Right atrium auricular region (tissue), 2 donors: Measurements from ENCODE around the gene TIMELESS. TPM values are rescaled to one million over a fixed set of nuclear protein-coding genes. Genes with fewer than 3 reads are reported as not detected.

Experiments used
- DNase-seq: peaks from one replicate; pipeline ENCODE4 v3.0.0-alpha.2; 2019; ENCODE audit warnings: low spot score
- H3K27ac ChIP-seq, 2 donors: fragments of 200-600 bp; sonication (generic); 1 replicate in 1 of 2; 2 replicates in 1 of 2; pipeline ENCODE4 v1.5.1; 2016 to 2019
- H3K27me3 ChIP-seq, 2 donors: fragments of 200-600 bp; sonication (generic); one replicate each; pipeline versions ENCODE4 v1.5.1 to v1.6.0; 2017 to 2019
- H3K36me3 ChIP-seq: fragments of 200-600 bp; sonication (generic); one replicate; pipeline ENCODE4 v1.5.1; 2016
- H3K4me1 ChIP-seq, 2 donors: fragments of 200-600 bp; sonication (generic); one replicate each; pipeline versions ENCODE4 v1.5.1 to v1.6.0; 2017 to 2019
- H3K4me3 ChIP-seq, 2 donors: fragments of 200-600 bp; sonication (generic); 1 replicate in 1 of 2; 2 replicates in 1 of 2; pipeline ENCODE4 v1.5.1; 2017 to 2019; ENCODE audit warnings: mild to moderate bottlenecking in 1 of 2, moderate library complexity in 1 of 2
- H3K9me3 ChIP-seq, 2 donors: fragments of 200-600 bp; sonication (generic); one replicate each; pipeline ENCODE4 v1.5.1; 2019
- total RNA-seq, 2 donors: library from RNA; depleted of rRNA; stranded (reverse); fragments of >200 nt; gene quantifications; one replicate each; pipeline ENCODE4 v1.1.0, GENCODE V29; 2016
- TF ChIP-seq, protein P1 (sequence below), 2 donors: fragments of 200-600 bp; sonication (generic); IDR thresholded peaks; one replicate each; pipeline ENCODE4 v1.5.1; 2019; ENCODE audit warnings: antibody characterized with exemption in 2 of 2

TIMELESS gene
- total RNA-seq, 2 donors from 2014 or later, result 2.1 to 3.0 TPM

DNA sequence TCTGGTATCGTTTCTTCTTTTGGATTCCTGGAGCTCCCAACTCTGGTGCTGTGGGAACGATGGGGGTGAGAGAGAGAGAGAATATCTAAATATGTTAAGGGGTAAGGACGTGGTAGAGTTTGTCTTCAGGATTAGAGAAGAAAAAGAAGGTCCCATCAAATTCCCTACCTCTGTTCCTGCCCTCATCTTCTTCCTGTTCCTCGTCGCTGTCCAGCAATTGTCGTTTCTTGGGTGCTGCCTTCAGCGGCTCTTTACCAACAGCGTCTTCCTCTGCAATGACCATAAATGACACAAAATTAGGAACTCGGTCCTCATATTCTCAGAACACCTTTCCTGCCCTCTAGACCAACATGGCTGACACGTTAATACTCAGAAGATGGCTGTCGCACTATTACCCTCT is 31.5 kb downstream of the TIMELESS start:
- TF ChIP-seq, protein P1, sequence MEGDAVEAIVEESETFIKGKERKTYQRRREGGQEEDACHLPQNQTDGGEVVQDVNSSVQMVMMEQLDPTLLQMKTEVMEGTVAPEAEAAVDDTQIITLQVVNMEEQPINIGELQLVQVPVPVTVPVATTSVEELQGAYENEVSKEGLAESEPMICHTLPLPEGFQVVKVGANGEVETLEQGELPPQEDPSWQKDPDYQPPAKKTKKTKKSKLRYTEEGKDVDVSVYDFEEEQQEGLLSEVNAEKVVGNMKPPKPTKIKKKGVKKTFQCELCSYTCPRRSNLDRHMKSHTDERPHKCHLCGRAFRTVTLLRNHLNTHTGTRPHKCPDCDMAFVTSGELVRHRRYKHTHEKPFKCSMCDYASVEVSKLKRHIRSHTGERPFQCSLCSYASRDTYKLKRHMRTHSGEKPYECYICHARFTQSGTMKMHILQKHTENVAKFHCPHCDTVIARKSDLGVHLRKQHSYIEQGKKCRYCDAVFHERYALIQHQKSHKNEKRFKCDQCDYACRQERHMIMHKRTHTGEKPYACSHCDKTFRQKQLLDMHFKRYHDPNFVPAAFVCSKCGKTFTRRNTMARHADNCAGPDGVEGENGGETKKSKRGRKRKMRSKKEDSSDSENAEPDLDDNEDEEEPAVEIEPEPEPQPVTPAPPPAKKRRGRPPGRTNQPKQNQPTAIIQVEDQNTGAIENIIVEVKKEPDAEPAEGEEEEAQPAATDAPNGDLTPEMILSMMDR (IDR thresholded peaks at IDR 0.05), result no peak
- no peak overlapping the region for H3K4me3 ChIP-seq
- no peak overlapping the region for H3K27ac ChIP-seq
- H3K36me3 ChIP-seq, result no peaks in the 10 kb centered on the region
- H3K27me3 ChIP-seq, result no peaks in the 10 kb centered on the region
- H3K4me1 ChIP-seq, result no peaks in the 10 kb centered on the region
- H3K9me3 ChIP-seq, result no peaks in the 10 kb centered on the region
- DNase-seq, result no peak

DNA sequence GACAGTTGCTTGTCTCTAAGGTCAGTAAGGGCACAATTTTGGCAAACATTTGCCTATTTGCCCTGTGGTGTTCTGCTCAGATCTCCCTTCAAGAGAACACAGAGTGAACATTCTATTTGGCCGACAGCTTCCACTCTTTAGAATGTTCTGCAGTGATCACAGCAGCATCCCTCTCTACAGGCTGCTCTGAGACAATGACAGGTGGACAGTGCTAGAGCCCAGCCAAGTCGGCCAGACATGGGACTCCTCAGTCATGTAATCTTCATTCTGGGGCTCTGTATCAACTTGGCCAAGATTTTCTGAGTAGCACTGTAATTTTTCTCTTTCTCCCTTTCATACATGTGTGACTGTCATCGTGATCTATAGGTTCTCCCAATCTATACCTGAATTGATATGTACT is 34.8 kb downstream of the TIMELESS start:
- Histone ChIP-seq H3K36me3 (no peaks in the 10 kb centered on the region), H3K27me3 (no peaks in the 10 kb centered on the region), H3K4me3 (no peak overlapping the region)

DNA sequence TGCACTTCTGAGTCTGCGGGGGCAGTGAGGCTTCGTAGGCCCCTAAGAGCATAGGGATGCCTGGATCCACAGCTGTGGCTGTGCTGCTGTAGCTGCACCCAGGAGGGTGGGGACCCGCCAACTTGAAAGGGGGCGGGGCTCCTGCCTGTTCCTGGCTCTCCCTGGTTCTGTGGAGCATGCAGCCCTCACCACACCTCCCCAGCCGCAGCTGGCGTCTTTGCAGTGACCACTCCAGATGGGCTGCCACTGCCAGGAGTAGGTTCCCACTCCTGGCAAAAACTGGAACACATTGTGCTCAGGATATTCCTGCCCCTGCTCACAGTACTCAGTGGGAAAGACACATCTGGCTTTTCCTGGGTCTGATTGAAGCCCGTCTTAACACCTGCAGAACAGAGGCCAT is 35.8 kb downstream of the TIMELESS start:
- TF ChIP-seq, protein P1 (IDR thresholded peaks at IDR 0.05), result no peak
- no peaks in the 10 kb centered on the region for H3K27me3 ChIP-seq
- no peak for DNase-seq
- no peaks in the 10 kb centered on the region for H3K4me1 ChIP-seq
- H3K4me3 ChIP-seq, result no peak overlapping the region
- H3K27ac ChIP-seq, result no peak overlapping the region
- H3K9me3 ChIP-seq, result no peaks in the 10 kb centered on the region
- no peaks in the 10 kb centered on the region for H3K36me3 ChIP-seq

More for the DNA sequence above, 34.8 kb downstream of the TIMELESS start:
- no peak for DNase-seq
- Histone ChIP-seq H3K27ac (no peak overlapping the region), H3K9me3 (no peaks in the 10 kb centered on the region), H3K4me1 (no peaks in the 10 kb centered on the region)
- TF ChIP-seq, protein P1 (IDR thresholded peaks at IDR 0.05), result no peak

DNA sequence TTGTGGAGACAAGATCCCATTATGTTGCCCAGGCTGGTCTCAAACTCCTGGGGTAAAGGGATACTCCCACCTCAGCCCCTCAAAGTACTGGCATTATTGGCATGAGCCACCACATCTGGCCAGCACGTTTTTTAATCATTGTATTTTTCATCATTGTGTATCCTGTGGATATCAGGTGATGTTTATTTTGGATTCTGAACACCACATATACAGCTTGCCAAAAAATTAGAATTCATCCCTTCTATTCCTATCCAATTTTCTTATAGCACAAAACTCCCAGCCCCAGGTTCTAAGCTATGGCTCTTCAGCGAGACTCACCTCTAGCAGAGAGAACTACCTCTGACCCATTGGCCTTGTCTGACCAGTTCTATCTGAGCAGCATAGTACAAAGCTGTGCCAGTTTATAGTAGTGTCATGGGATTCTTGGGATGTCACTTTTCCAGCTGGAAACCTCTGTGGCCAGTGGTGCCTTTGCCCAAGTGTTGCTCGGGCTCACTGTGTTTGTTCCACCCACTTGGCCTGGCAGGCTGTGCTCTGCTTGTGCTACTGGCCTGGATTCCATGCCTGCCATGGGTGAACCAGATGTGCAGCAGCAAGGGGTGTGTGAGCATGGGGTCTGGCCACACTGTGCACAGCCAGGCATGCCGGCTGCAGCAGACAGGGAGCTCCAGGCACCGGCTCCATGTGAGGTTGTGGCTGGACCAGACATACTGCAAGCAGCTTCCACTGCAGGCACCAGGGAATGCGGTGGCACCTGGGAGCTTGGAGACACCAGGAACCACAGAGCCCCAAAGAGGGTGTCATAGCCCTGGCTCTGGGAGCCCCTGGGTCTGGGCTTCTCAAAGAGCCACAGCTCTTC is 37.2 kb downstream of the TIMELESS start:
- DNase-seq, result no peak
- H3K27me3 ChIP-seq, result no peaks in the 10 kb centered on the region
- H3K9me3 ChIP-seq, result no peaks in the 10 kb centered on the region
- TF ChIP-seq, protein P1 (IDR thresholded peaks at IDR 0.05), result no peak
- no peak overlapping the region for H3K27ac ChIP-seq
- H3K36me3 ChIP-seq, result no peaks in the 10 kb centered on the region
- no peak overlapping the region for H3K4me3 ChIP-seq
- H3K4me1 ChIP-seq, result no peaks in the 10 kb centered on the region

DNA sequence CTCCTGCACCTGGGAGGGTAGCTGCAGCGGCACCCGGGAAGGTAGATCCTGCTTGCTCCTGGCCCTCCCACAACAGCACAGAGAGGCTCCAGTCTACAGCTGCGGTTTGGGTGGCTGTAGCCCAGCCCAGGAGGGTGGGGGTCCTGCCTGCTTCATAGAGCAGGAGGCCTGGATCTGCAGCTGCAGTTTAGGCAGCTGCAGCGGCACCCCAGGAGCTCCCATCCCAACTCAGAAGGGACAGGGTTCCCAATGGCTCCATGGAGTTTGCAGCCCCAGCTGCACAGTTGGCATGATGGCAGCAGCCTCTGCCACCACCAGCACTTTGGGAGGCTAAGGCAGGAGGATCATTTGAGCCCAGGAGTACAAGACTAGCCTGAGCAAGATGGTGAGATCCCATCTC is 38.5 kb downstream of the TIMELESS start:
- Histone ChIP-seq H3K4me3 (no peak overlapping the region), H3K27ac (no peak overlapping the region), H3K27me3 (no peaks in the 10 kb centered on the region), H3K9me3 (no peaks in the 10 kb centered on the region), H3K4me1 (no peaks in the 10 kb centered on the region), H3K36me3 (no peaks in the 10 kb centered on the region)
- DNase-seq, result no peak
- TF ChIP-seq, protein P1 (IDR thresholded peaks at IDR 0.05), result no peak
